ENCODE data around the gene ITPR2. TPM values are rescaled to one million over a fixed set of nuclear protein-coding genes. Genes with fewer than 3 reads are reported as not detected.

The ITPR2 gene
- total RNA-seq, 1 donor from 2014 or later, result 62.4 TPM

DNA sequence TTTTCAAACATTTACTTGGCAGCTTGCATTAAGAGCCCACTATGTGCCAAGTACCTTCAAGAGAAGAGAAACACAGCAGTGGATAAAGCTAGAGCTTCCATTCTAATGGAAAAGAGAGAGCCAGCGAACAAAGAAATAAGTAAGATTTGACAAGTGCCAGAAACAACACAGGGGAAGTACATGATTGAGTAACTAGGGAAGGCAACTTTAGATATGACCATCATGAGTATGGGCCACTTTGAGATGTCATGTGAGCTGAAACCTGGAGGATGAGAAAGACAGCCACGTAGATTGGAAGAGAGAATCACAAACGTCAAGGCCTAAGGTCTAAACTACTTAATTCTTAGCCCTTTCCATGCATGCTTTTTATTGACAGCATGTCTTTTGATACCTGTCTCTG lies 121.4 kb downstream of the ITPR2 start:
- peak; percentile 13 for ATAC-seq

DNA sequence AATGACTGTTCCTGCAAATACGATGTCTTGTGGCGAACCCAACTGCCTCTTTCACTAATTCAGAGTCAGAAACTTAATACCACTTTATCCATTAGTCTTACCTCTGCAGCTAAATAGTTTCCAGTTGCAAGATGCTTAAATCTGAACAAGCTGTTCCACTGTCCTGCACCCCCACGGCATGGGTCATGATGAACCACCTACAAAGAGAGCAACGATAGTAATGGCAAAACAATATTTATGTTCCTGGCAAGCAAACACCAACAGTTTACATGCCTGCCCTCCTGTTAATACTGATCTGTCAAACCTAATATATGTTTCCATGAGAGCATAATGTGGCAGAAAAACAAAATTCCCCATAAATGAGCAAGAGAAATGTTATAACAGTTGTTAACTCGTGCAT lies 121.9 kb downstream of the ITPR2 start:
- ATAC-seq (no peak), DNase-seq (ENCODE audit: low spot score) (no peak)

More for the DNA sequence above, 121.4 kb downstream of the ITPR2 start:
- no peak for DNase-seq (ENCODE audit: low spot score)

DNA sequence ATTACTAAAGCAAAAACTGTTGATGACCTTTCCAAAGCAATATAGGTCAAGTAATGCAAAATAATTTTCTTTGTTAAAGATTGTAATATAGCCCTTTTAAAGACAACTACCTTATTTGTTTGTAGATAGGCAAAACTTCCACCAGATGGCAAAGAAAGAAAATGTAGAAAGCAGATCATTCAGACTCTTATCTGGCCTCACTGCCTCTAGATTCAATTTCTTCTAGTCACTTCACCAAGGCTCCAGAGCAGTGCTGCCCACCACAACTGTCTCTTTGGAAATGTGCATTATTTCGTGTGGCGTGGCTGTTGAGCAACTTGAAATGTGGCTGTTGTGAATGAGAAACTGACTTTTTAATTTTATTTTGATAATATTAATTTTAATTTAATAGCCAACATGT lies 127.1 kb downstream of the ITPR2 start:
- ATAC-seq (peak; percentile 18), DNase-seq (ENCODE audit: low spot score) (no peak)

DNA sequence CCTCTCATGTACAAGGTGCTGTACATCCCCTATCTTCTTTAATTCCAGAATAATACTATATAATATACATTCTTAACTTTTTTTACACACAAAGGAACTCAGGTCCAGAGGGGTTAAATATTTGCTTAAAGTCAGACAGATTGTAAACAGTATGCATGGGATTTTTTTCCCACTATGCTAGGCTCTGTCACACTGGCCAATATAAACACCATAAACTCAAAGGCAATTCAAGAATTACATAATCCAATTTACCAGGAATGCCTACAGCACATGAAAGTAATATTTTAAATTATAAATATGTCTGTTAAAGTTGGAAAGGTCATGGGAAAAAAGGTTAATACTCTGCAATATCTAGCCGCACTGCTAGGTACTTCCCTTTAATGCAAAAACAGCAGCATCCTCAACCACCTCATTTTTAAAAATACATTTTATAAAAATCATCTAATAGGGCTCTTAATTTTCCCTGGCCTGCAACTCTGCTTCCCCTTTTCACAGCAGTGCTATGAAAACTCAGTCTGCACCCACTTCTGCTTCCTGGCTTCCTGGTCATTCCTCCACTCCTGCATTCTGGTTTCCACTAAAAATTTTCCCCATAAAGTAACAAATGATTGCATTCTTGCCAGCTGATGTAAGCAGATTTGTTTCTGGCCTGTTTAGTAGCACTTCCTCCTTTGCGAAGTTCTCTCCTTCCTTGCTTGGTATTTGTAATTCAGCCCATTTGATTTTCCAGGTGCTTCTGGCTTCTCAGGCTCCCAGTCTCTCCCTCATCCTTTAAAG lies 128.1 kb downstream of the ITPR2 start:
- peak; percentile 65 for ATAC-seq
- no peak for DNase-seq (ENCODE audit: low spot score)

DNA sequence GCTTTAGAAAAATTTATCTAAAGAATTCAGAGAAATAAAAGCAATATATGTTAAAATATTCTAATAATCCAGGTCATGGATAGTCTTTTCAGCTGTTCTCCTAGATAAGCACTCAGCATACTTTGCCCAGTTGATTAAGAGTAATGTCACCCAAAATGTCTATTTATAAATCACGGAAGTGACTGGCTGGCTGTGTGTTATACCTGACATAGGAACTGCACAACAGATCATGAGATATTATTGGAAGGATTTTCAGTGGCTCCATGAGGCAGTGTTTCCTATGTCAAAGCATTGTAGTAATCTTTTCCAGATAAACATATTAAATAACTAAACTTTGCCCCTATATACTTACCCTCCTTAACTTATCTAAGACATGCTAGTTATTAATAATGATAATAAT lies 128.8 kb downstream of the ITPR2 start:
- ATAC-seq (no peak), DNase-seq (ENCODE audit: low spot score) (no peak)

DNA sequence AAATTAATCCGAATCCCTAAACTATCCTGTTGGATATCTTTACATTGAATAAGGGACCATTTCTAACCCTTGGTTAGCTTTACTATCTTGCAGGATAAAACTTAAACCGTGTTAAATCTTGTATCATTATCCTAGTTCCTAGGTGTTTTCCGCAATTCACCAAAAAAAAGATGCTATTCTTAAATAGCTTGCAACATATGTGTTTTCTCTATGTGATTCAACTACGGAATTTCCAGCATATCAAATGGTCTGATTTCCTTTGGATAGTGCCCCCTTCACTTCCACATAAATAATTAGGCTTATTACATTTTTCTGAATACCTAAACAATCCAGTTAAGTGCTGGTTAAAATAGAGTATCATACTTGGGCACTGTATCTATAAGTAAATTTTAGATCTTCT lies 130.3 kb downstream of the ITPR2 start:
- DNase-seq (ENCODE audit: low spot score) (no peak), ATAC-seq (no peak)

DNA sequence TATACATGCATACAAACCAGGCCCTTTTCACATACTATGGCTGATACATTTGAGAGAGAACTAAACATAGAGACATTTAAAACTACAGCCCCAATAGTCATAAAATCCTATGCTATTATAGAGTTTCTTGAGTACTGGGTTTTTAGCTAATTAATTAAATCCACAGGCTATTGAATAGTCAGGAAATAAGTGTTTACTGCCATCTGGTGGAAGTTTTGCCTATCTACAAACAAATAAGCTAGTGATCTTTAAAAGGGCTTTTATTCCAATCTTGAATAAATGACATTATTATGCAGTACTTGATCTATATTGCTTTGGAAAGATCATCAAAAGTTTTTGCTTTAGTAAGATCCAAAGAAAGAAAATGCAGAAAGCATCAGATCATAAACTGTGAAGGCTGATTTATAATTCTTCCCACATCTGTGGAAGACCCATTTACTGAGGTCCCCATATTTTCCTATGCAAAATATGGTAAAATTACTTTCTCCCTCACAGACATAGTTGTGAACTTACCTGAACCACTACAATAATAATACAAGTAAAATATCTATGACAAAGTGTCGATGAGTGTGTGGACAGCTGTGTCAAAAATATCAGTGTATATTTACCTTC lies 131.3 kb downstream of the ITPR2 start:
- ATAC-seq (peak; percentile 61), DNase-seq (ENCODE audit: low spot score) (no peak)

DNA sequence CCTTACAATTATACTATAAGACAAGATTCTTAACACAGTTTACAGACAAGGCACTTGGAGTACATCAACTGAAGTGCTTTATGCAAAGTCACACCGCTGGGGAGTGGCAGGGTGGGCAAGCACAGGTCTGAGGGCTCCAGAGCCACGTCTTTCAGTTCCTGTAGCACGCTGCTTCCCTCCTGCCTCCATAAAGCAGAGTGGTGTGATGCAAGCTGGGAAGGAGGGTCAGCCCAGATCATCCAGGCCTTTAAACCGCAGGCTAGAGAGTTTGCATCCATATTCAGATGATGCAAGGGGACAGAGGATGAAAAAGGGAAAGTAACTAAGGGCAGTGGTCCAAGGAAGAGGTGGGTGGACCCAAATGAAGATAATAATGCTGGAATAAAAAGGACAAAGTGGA lies 132.6 kb downstream of the ITPR2 start:
- DNase-seq (ENCODE audit: low spot score) (no peak), ATAC-seq (no peak)

DNA sequence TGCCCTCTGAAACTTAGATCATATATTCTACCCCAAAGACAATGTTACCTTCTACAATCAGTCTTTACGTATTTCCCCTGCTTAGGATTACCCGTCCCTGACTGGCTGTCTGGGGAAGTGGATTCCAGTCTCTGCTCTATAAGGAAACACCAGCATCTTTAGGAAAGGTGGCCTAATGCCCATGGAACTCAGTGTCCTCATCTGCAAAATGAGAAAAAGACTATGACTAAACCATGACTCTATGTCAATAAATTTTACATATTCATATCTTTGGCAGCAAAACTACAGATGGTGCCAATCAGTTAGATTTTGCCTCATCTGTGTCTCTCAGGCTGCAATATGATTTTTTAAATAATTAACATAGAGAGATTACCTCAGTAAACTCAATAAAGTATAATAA lies 133.8 kb downstream of the ITPR2 start:
- no peak for DNase-seq (ENCODE audit: low spot score)
- no peak for ATAC-seq

DNA sequence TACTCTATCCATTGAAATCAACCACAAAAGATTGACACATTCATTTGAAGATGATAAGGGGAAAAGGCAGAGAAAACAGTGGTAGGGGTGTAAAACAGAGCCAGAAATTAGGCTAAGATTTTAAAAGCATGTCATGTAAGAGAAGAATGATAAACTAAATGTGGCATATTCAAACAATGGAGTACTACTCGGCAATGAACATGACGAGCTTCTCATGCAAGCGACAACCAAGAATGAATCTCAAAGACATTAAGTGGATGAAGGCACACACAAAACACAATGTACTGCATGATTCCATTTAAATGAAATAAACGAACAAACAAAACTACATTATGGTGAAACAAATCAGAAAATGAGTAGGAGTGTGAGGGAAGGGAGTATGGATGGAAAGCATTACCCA lies 134.8 kb downstream of the ITPR2 start:
- no peak for ATAC-seq
- DNase-seq (ENCODE audit: low spot score), result no peak

DNA sequence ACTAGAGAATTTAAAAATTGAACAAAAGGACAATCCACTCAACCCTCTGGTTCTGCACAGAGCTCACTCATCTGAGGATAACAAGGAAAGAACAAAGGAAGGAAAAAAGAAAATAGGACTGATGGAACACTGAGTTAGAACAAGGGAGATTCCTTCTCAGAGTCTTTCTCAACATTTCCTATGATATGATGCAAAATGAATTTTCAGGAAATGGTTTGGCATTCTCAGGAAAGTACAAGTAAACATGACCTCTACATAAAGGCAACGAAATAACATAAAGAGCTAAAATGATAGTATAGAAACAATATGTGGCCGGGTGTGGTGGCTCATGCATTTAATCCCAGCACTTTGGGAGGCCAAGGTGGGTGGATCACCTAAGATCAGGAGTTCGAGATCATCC lies 135.8 kb downstream of the ITPR2 start:
- ATAC-seq, result no peak
- DNase-seq (ENCODE audit: low spot score), result no peak

DNA sequence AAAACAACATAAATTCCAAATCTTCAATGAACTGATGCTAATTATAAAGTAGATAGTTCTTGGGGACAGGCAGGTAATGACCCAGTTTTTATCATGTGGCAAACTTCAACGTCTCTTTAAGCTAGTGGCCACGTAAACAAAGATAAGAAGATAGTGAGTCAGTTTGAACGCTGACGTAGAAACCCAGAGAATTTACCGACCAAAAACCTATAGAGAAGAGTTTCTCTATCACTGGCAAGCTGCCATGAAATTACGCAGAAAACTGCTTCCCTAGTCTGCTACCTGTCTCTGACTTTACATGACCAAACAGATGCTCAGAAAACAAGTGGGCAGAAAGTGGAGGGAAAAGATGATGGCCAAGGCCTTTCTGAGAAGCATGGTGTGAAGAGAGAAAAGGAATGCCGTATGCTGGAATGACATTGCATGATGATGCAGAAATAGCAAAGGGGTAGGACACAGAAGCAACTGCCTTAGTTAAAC lies 136.3 kb downstream of the ITPR2 start:
- DNase-seq (ENCODE audit: low spot score), result no peak
- no peak for ATAC-seq

DNA sequence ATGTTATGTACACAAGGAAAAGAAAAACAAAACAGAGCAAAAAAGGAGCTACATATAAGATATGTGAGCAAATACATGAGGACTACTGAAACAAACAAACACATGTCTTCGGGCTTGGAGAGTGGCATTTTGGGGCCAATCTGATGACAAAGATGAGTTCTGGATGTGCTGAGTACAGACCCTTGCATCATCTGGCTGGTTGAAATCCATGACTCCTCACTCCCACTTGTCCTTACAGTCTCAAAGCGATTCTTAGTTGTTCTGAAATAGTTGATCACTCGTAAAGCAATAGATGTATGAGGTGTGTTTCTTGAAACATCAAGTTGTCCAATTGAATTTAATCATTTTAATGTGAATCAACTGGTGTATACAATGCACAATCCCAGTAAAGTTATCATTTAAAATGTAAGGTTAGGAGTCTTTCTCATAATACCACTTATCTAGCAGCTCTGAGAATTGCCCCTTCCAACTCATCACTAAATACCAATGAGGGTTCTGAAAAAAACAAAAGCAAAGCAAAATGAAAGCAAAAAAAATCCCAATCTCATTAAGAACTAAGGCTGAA lies 136.9 kb downstream of the ITPR2 start:
- ATAC-seq (no peak), DNase-seq (ENCODE audit: low spot score) (no peak)

DNA sequence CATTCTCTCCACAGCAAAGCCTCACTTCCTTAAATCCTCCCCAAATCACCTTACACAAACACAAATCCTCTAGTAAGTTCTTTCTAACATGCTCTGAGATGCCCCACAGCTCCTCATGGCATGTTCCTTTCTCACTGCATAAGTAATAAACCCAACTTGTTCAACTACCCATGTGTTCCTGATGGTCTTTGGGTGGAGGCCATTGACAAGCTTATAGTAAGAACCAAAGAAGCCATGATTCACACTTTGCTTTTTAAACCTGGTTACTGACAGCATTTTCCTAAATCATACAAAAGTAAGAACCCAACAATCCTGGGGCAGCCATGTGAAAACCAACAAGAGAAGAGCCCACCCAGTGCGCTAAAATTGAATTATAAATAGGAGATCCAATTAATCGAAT lies 138.6 kb downstream of the ITPR2 start:
- no peak for ATAC-seq
- no peak for DNase-seq (ENCODE audit: low spot score)

DNA sequence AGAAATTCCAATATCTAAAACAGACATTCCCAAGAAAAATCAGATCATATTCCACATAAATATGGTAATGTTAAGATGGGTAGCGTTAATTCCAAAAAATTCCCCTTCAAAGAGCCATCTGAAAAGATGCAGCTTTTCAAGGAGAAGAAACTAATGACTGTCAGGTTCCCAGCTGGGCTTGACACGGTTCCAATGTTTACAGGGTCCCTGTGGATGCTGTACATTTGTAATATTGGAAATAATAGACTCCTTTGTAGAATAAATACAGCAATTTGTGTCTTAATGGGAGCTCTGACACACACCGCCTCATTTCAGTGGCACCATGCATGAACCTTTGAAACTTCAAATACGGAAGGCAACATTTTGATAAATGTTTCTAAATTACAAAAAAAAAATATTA lies 140.6 kb downstream of the ITPR2 start:
- ATAC-seq, result no peak

DNA sequence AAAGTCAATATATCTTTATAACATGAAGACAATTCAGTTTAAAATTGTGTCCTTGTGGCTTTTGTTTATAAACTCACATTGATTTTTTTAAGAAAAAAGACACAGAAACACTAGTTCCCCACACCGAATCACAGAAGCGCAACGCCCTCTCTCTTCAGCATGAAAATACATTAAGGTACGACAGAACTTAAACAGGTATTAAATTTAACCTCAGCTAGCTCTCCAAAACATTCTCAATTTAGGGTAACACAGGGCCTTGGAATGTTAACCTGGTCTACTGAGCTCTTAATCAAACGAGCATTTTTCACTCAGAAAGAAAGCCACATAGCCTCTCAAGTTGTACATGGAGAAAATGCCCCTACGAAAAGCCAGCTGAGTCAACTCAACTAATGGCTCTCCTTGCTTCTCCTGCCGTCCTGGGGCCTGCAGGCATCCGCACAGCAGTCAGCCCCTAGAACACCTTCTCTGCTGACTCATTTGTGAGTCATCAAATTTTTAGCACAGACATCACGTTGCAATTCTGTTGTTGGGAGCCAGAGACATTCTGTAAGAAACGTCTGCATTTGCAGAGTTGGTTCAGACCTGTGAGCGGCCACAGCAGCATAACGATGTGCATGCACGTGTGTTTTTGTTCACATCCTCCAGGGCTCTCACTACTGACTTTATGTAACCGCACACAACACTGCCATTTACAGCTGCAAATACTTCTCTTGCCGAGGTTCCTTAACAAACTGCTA lies 141.6 kb downstream of the ITPR2 start:
- ATAC-seq (no peak), DNase-seq (ENCODE audit: low spot score) (no peak)

More for the DNA sequence above, 140.6 kb downstream of the ITPR2 start:
- DNase-seq (ENCODE audit: low spot score), result no peak

DNA sequence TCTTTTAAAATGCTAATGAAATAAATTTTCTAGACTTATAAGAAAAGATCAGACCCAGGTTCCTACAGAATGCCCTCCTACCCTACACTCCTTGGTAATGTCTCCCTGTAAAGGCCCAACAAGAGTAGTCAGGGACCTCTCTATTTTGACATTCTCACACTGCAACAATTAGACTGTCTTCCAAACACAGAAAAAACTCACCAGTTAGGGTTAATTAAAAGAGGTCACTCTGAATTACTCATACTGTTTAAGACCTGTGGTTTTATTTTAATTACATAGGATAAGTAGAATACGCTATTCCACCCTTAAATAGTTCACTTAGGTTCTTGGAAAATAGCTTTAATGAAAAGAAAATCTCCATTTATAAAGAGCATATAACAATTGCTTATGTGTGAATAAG lies 142.4 kb downstream of the ITPR2 start:
- no peak for DNase-seq (ENCODE audit: low spot score)
- no peak for ATAC-seq

DNA sequence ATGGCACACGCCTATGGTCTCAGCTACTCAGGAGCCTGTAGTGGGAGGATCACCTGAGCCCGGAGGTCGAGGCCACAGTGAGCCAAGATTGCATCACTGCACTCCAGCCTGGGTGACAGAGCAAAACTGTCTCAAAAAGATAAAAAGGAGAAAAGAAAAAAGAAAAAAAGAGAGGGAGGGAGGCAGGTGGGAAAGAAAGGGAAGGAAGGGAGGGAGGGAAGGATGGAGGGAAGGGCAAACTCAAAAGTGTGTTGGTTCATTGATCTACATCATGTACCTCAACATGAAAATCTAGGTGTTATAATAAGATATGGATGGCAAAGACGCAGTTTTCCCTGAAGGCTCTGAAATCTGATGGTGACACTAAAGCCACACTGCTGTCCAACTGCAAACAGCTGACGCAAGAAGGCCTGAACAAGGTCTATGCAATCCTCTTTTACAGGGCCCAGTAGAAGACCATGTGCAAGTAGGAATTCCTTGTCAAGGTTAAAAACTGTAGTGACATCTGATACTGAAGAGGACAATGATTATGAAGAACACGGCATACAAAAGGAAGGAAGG lies 143.6 kb downstream of the ITPR2 start:
- DNase-seq (ENCODE audit: low spot score) (no peak), ATAC-seq (peak; percentile 35)

DNA sequence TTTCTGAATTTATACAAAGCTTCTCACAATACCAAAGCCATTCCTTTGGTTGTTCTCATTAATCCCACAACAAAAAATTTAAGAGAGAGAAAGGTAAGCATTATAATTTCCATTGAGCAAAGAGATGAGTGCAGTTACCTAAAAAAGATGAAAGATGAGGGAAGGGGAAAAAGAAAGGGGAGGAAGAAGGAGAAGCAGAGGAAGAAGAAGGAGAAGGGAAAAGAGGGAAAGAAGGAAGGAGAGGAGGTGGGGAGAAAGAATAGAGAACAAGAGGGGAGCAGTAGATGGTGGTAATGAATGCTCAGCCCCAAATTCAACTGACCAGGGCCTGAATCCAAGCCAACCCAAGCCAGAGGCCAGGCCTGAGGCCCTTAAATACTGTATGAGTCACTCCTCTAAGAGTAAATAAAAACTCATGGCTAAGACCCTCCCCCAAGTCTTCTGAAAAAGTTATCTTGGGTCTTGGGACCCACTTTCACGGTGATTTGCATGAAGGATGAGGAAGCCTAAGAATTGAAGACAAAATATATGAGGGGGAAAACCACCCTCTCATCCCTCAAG lies 144.6 kb downstream of the ITPR2 start:
- no peak for ATAC-seq
- DNase-seq (ENCODE audit: low spot score), result no peak

DNA sequence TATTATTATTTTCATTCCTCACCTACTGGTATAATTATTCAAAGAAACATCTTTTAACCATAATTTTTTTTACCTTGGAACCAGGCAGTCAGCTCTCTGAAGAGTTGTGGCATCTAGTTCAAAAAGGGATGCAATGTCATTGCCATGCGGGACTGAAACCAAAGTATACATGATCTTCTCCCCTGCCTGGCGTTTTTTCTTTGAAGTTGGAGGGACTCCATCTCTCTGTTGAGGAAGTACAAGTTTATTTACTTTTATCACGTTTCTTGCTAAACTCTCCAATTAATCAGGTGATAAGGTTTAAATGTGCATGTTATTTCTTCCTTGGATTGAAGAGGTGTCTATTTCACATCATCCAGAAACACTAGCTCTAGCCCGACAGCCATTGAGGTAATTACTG lies 146.6 kb downstream of the ITPR2 start:
- DNase-seq (ENCODE audit: low spot score) (no peak), ATAC-seq (peak; percentile 76)

DNA sequence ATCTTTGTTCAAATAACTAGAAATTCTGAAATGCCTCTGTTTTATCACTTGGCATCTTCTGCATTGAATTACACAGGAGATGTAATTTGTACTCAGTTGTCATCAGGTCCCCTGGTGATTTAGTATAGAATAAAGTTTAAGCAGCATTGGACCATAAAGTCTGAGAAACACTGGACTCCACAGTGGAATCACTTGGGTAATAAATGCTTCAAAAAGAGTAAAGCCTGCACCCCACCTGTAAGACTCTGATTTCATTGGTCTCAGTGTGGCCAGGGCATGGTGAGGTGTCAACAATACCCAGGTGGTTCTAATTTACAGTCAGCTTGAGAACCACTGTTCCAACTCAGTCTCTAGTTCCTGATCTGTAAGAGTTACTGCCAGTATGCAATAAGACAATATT lies 148.9 kb downstream of the ITPR2 start:
- ATAC-seq, result no peak
- DNase-seq (ENCODE audit: low spot score), result no peak
